ENCODE results near the gene BROX. TPM values are rescaled to one million over a fixed set of nuclear protein-coding genes. Genes with fewer than 3 reads are reported as not detected.
A peak's percentile ranks its signal among the peaks of the same experiment; 100 is the strongest.
"Not testable (repeated sequence)": the region's sequence is repeated elsewhere in the genome, so short reads cannot be mapped to it uniquely, and the experiment has no call there.

Gene BROX
- total RNA-seq, 1 experiment from 2014 or later = 56.0 TPM

DNA sequence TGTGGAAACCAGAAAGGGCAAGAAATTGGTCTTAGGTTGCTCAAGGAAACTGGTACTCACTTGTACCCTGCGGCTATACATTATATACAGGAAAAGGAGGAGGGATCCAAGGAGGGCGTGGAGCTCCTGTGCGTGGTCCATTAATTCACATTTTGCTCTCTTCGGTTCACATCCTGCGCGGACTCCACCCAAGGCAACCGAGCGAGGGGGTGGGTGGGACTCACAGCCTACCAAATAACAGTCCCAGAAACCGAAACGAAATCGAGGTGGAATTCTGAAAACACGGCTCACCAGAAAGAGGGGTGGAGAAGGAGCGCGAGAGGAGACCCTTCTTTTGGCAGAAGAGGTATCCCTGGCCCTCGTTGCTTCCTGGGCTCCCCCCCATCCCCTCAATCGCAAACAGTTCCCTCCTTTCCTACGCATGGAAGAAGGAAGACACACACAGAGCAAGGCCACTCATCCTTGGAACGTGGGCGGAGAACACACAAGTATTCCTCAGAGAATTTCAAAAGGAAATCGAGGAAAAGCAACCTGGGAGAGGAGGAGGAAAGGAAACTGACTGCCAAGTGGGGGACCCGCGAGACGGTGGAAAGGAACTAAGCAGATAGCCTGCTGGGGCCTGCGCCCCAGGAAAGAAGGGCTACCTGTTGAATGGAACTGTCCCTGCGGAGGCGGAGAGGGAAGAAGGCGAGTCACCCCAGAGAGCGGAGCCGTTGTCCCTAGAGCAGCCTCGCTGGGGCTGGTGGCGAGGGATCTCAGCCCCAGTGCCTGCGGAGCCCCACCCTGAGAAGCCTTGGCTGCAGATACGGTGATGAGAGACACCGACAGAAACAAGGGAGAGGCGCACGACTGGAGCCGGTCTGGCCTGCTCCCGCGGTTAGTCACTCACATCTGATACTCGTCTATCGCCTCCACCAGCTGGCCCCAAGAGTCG lies 778 bp upstream of the BROX start:
- H3K27me3 ChIP-seq = no peaks in the 10 kb centered on the region
- H3K36me3 ChIP-seq = peaks cover 44% of the 10 kb centered on the region
- peak overlapping the region; percentile 83 for H3K4me3 ChIP-seq
- H3K9me3 ChIP-seq = no peaks in the 10 kb centered on the region
- peak; percentile 85 for DNase-seq

DNA sequence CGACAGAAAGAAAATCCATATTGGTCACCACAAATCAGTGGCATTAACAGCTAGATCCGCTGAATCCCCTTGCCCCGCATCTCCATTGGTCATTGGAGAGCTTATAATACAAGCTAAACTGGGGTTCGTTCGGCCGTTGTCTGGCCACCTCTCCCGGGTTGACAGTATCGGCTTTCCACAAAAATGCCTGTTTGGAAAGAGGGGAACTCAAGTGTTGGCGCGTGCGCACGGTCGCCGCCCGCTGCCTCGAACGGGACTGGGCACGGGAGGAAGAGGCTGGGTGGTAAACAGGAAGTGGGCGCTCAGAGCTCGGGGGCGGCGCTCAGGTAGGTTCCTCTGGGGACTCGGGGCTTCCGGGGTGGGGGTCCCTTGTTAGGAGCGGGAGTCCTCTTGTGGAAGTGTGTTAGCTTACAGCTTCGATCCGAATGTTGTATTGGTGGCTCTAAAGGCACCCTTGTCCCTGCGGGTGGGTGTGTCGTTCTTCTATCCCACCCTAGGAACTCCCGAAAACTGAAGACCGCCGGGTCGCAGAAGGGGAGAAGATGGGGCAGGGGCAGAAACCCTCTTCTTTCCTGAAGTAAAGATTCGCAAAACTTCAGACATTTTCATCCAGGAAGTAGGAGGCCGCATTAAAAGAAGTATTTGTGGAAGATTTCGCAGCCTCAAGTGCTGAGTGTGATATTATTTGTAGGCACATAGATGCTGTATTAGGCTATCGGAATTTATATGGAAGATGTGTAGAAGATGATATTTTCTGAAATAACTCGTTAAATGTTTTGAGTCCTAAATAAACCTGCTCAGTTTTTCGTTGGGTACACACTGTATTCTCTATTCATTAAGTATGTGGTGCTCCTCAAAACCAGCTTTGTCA lies 962 bp downstream of the BROX start:
- peak; percentile 94 for DNase-seq
- no peaks in the 10 kb centered on the region for H3K27me3 ChIP-seq
- no peaks in the 10 kb centered on the region for H3K9me3 ChIP-seq

DNA sequence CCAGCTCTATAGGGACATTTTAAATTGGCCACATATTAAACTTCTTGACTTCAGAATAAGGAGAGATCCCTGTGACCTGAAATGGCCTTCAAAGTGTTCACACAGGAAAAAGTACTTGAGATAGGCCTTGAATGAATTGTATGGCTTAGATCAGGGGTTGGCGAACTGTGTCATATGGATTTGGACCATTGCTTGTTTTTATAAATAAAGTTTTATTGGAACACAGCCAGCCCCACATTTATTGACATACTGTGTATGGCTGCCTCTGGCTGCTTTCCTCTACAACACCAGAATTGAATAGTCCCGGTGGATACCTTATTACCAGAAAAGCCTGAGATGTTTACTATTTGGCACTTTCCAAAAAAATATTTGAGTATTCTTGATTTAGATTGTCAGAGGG lies 4.0 kb downstream of the BROX start:
- H3K9me3 ChIP-seq = no peaks in the 10 kb centered on the region
- H3K36me3 ChIP-seq = peaks cover 57% of the 10 kb centered on the region
- DNase-seq = no peak
- H3K27me3 ChIP-seq = no peaks in the 10 kb centered on the region
- H3K4me3 ChIP-seq = no peak overlapping the region

More for the DNA sequence above, 962 bp downstream of the BROX start:
- H3K36me3 ChIP-seq = peaks cover 51% of the 10 kb centered on the region
- peak overlapping the region; percentile 83 for H3K4me3 ChIP-seq

DNA sequence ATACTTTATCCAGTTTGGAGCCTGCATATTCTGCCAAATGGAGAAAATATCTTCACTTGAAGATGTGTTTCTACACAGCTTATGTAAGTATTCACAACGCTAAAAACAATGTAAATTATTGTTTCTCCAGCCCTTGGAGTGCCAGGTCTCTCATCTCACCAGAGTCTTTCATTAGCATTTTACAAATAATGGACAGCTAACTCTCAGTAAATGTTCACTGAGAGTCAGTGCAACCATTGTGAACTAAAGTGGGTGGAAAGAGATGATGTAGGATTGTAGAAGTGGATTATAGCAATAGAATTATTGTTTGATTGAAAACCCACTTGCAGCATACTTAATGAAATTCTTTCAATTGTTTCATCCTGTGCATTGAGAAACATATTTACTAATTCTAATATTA lies 16.4 kb downstream of the BROX start:
- peaks cover 94% of the 10 kb centered on the region for H3K36me3 ChIP-seq
- H3K27me3 ChIP-seq = no peaks in the 10 kb centered on the region

DNA sequence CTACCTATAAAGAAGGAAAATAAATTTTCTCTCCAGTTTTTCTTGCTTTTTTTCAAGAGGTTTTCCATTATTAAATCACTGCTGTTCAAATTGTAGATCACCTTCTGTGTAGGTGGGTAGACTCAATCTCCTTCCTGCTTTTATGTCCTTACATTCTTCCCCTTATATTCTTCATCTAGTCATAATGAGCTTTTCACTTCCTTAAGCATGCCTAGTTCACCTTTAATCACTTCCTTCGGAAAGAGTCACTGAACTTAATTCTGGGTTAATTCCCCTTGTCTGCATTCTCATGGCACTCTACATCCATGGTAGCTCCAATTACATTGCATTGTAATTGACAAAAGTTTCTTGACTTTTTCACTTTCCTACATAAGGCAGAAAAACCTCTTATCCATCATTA lies 18.5 kb downstream of the BROX start:
- Histone ChIP-seq H3K27me3 (no peaks in the 10 kb centered on the region), H3K9me3 (no peaks in the 10 kb centered on the region), H3K36me3 (peaks cover 91% of the 10 kb centered on the region), H3K4me3 (no peak overlapping the region)
- no peak for DNase-seq

More for the DNA sequence above, 16.4 kb downstream of the BROX start:
- DNase-seq = no peak
- Histone ChIP-seq H3K9me3 (no peaks in the 10 kb centered on the region), H3K4me3 (no peak overlapping the region)

DNA sequence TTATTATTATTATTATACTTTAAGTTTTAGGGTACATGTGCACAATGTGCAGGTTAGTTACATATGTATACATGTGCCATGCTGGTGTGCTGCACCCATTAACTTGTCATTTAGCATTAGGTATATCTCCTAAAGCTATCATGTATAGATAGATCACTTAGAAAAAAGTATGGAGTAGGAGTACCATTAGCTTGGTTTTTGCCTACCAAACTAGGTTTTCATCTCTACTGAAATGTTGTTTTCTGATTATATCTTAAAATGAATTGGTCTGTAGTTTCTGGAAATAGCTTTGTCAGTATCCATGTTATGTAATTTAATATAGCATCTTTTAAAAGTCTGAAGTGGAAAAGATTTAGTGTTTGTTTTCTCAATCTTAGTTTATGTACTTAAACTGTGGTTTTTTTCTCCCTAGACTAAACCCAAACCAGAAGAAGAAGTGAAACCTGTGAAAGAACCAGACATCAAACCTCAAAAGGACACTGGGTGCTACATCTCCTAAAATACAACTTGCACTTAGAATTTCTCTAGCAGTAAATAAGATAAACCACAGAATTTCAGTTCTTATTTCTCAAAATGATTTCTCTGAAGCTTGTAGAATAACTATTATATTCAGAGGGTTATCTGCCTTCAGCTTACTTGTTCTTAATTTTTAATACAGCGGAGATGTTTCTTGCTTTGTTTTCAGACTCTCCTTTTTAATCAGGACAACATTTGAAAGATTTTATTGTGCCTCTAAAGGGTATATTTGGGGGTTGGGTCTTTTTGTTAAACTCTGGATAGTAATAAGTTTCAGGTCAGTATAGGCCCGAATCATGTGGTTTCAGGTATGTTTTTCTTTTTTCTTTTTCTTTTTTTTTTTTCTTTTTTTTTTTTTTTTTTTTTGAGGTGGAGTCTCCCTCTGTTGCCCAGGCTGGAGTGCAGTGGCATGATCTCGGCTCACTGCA lies 20.1 kb downstream of the BROX start:
- Histone ChIP-seq H3K9me3 (no peaks in the 10 kb centered on the region), H3K36me3 (peaks cover 78% of the 10 kb centered on the region)
- no peak for DNase-seq

DNA sequence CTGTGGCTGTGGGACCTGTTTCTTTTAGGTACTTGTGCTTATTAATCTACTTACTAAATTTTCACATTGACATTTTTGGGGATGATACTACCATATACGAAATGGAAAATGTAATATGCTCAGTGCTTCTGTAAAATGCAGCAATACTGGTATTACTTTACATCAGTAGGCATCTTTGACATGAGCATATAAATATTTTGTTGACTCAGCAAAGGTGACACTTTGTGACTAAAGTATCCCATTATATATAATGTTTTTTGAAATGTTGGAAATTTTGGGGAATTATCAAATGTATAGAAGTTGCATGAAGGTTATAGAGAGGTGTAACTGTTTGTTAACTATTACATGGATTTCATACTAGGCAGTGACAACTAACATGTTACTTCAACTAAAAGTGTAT lies 22.4 kb downstream of the BROX start:
- DNase-seq = no peak
- Histone ChIP-seq H3K27me3 (no peaks in the 10 kb centered on the region), H3K36me3 (peaks cover 56% of the 10 kb centered on the region), H3K9me3 (no peaks in the 10 kb centered on the region), H3K4me3 (no peak overlapping the region)

More for the DNA sequence above, 20.1 kb downstream of the BROX start:
- Histone ChIP-seq H3K27me3 (no peaks in the 10 kb centered on the region), H3K4me3 (no peak overlapping the region)

DNA sequence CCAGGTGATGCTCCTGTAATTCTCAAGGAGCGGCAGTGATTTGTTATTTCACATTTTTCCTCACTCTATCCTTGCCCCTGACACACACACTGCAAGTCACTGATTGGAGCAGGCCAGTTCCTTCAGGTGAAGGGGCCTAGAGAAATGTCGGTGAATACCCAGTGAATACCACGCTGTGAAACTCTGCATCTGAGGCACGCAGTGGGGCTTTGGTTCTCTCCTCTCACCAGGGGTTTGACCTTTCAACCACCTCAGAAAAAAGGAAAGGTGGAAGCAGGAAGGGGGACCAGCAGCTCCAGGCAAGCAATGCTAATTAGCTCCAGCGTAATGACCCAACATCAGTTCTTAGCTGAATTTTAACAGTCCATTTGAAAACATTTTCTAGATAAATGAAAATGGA lies 24.1 kb downstream of the BROX start:
- H3K27me3 ChIP-seq = no peaks in the 10 kb centered on the region
- H3K36me3 ChIP-seq = peaks cover 39% of the 10 kb centered on the region
- DNase-seq = no peak
- no peaks in the 10 kb centered on the region for H3K9me3 ChIP-seq
- no peak overlapping the region for H3K4me3 ChIP-seq

DNA sequence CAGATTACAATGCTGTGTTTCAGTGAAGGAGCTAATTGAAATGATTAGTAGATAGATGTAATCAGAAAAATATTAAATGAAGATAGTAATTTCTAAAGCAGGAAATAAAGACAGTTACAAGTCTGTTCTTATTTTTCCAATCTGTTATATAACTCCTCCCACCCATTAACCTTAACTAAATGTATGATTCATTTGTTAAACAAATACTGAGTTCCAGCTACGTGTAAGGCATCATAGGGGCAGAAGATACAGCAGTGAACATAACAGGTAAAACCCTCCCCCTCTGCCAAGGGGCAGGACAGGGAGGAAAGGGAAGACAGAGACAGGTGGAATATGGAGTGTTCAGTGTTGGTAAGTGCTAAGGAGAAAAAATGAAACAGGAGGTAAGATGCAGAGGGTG lies 24.6 kb downstream of the BROX start, which contains the start of gene FAM177B:
Gene FAM177B (plus strand): TSS at position 231 of the 400 bp plus-strand sequence. CDS start 9,344 bp downstream, outside the sequence.
- Histone ChIP-seq H3K27me3 (no peaks in the 10 kb centered on the region), H3K36me3 (peaks cover 34% of the 10 kb centered on the region), H3K9me3 (no peaks in the 10 kb centered on the region), H3K4me3 (no peak within 1 kb of the TSS)
- no peak for DNase-seq

DNA sequence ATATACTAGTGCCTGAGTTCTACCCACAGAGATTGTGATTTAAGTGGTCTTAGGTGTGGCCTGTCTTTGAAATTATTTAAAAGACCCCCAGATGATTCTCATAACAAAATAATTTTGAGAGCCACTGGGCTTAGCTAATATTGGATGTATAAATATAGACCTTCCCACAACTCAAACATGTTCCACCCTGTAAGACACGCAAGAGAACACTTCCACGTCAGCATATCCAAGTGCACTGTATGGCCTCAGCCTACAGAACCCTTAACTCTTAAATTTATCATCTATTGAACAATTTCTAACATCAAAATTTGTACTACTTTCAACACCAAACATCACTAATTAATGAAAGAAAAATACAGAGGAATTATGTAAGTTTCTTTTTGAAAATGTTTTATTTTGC lies 27.1 kb downstream of the BROX start:
- Histone ChIP-seq H3K9me3 (no peaks in the 10 kb centered on the region), H3K4me3 (no peak overlapping the region), H3K27me3 (no peaks in the 10 kb centered on the region), H3K36me3 (peaks cover 11% of the 10 kb centered on the region)
- DNase-seq = no peak

DNA sequence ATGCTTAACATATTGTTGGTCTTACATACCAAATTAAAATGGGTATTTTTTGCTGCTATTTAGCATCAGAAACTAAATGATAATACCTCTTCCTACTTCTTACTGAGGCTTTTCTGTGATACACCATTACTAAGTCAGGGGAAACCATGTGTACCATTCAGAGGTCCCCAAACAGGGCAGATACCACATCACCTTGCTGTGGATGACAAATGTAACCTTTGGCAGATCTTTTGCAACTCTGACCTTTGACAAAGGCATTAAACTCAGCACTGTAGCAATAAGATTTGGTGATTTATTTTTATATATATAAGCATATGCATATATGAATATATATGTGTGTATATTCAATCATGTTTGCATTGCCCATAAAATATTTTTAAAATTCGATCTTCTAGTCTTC lies 27.6 kb downstream of the BROX start:
- peaks cover 7% of the 10 kb centered on the region for H3K36me3 ChIP-seq
- no peak overlapping the region for H3K4me3 ChIP-seq
- H3K27me3 ChIP-seq = no peaks in the 10 kb centered on the region
- DNase-seq = no peak
- H3K9me3 ChIP-seq = no peaks in the 10 kb centered on the region

DNA sequence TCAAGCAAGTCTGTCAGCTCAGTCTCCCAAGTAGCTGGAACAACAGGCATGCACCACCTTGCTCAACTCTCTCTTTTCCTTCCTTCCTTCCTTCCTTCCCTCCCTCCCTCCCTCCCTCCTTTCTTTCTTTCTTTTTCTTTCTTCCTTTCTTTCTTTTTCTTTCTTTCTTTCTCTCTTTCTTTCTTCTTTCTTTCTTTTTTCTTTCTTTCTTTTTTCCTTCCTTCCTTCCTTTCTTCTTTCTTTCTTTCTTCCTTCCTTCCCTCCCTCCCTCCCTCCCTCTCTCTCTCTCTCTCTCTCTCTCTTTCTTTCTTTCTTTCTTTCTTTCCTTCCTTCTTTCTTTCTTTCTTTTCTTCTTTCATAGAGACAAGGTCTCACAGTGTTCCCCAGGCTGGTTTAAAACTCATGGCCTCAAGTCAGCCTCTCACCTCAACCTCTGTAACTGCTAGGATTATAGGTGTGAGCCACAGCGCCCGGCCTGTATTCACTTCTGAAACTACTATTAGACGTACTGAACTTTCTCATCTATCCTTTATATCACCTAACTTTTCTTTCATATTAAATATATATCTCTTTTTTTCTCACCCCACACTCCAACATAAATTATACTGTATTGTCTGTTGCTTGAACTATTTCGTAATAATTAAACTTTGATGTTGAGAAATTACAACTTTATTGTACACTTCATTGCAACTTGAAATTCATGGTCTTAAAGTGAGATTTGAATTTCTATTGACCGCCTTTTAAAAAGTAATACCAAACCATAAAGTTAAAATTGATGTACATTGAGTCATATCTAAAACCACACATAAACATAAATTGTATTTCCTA lies 29.5 kb downstream of the BROX start:
- H3K9me3 ChIP-seq, H3K36me3 ChIP-seq, H3K4me3 ChIP-seq, H3K27me3 ChIP-seq, DNase-seq: not testable (repeated sequence)

DNA sequence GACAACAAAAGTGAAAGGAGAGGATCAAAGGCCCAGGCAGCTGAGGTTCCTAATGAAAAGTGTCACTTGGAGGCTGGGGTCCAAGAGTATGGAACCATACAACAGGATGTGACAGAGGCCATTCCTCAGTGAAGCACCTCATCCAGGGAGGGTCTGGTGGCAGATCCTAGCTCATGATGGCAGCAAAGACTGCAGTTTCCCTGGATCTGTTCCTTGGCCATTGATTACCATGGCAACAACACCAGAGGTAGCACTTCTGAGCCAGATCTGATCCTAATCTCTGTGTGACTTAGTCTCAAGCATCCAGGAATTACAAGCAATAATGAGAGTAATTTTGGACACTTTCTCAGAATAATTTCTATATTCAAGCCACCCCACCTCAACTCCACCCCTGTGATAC lies 37.6 kb downstream of the BROX start:
- Histone ChIP-seq H3K4me3 (no peak overlapping the region), H3K9me3 (no peaks in the 10 kb centered on the region), H3K36me3 (no peaks in the 10 kb centered on the region), H3K27me3 (no peaks in the 10 kb centered on the region)
- no peak for DNase-seq

DNA sequence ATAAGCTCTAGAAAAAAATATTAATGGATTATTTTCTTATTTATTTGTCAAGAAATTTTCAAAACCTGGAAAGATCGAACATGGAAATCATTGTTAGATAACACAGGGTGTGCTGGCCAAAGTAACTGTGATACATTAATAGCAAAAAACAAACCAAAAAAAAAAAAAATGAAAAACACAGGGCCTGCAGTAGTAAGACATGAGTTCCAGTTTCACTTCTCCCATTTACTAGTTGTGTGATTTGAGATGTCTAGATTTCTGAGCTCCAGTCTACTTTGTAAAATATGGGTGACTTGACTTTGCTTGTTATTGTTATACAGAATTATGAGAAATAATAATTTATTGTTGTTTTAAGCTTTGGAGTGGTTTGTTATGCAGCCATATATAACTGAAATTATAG lies 38.3 kb downstream of the BROX start:
- no peak overlapping the region for H3K4me3 ChIP-seq
- no peaks in the 10 kb centered on the region for H3K36me3 ChIP-seq
- H3K27me3 ChIP-seq = no peaks in the 10 kb centered on the region
- no peak for DNase-seq
- H3K9me3 ChIP-seq = no peaks in the 10 kb centered on the region

DNA sequence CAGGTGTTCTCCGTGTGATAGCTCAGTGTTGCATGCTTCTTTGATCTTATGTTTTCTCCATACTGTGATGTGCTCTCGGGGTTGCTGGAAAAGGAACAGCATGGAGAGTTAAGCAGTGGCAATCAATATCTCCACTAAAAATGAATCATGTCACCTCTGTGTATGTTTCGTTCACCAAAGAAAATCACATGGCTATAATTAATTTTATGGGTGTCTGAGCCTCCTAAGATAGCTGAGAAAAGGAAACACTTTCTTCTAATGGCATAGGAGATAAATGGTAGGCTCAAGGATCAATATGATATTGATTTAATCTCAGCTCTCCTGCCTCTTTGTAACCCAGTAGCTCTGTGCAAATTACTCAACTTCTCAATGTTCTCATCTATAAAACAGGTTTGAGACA lies 38.9 kb downstream of the BROX start:
- Histone ChIP-seq H3K9me3 (no peaks in the 10 kb centered on the region), H3K27me3 (no peaks in the 10 kb centered on the region), H3K36me3 (no peaks in the 10 kb centered on the region), H3K4me3 (no peak overlapping the region)
- DNase-seq = no peak

Measured in MG63 (cell line).